ENCODE measurements around the gene DLGAP1.
A peak's percentile ranks its signal among the peaks of the same experiment; 100 is the strongest.
"Not testable (repeated sequence)": the region's sequence is repeated elsewhere in the genome, so short reads cannot be mapped to it uniquely, and the experiment has no call there.

The DLGAP1 gene

DNA sequence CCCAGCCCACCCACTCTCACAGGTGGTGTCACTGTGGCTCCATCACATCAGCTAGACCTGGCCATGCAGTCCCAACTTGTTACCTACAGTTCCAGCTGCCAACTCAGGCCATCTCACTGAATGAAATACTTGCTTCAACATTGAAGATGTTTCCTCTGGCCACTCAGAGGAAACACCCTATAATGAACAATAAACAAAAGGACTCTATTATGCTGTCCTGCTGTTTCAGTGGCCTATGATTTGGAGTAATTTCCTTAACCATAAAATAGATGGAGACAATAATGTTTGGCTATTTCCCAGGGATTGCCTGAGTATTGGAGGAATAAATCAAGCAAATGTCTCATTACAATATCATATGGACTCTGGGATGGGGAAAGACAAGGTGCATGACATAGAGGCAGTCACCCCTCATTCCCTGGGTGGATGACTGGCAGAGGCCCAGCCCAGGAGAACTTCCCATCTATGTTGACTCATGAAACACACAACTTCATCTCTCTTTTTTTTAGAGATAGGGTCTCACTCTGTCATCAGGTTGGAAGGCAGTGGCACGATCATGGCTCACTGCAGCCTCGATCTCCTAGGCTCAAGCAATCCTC lies 870.7 kb downstream of the DLGAP1 start:
- Histone ChIP-seq H3K9me3 (ENCODE audit: severe bottlenecking) (peaks cover 2% of the 10 kb centered on the region), H3K36me3 (ENCODE audit: low read depth) (no peaks in the 10 kb centered on the region), H3K4me1 (ENCODE audit: insufficient read depth, poor library complexity, severe bottlenecking) (peaks cover 13% of the 10 kb centered on the region), H3K27ac (ENCODE audit: poor library complexity, severe bottlenecking) (no peak overlapping the region), H3K4me3 (ENCODE audit: severe bottlenecking) (no peak overlapping the region), H3K27me3 (ENCODE audit: insufficient read depth, poor library complexity, severe bottlenecking) (no peaks in the 10 kb centered on the region)
- TF ChIP-seq, protein P1, sequence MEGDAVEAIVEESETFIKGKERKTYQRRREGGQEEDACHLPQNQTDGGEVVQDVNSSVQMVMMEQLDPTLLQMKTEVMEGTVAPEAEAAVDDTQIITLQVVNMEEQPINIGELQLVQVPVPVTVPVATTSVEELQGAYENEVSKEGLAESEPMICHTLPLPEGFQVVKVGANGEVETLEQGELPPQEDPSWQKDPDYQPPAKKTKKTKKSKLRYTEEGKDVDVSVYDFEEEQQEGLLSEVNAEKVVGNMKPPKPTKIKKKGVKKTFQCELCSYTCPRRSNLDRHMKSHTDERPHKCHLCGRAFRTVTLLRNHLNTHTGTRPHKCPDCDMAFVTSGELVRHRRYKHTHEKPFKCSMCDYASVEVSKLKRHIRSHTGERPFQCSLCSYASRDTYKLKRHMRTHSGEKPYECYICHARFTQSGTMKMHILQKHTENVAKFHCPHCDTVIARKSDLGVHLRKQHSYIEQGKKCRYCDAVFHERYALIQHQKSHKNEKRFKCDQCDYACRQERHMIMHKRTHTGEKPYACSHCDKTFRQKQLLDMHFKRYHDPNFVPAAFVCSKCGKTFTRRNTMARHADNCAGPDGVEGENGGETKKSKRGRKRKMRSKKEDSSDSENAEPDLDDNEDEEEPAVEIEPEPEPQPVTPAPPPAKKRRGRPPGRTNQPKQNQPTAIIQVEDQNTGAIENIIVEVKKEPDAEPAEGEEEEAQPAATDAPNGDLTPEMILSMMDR (IDR thresholded peaks at IDR 0.05; ENCODE audit: poor library complexity, severe bottlenecking), result no peak
- DNase-seq (ENCODE audit: low spot score) (no peak), ATAC-seq (ENCODE audit: low read depth) (no peak)

DNA sequence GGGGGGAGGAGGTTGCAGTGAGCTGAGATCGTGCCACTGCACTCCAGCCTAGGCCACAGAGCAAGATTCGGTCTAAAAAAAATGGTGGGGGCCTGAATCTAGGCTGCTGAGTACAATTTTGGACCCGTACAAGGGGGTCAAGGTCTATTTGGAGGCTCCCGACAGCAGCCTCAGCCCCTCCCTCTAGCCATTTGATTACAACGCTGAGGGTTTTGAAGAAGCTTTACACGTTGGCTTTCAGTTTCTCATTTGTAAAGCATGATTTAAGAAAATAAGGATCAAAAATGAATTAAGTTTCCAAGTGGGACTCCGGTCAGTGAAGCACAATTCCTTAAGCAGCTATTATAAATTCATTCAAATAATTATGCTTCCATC lies 871.2 kb downstream of the DLGAP1 start:
- peak overlapping the region; percentile 9 for H3K27ac ChIP-seq (ENCODE audit: poor library complexity, severe bottlenecking)

DNA sequence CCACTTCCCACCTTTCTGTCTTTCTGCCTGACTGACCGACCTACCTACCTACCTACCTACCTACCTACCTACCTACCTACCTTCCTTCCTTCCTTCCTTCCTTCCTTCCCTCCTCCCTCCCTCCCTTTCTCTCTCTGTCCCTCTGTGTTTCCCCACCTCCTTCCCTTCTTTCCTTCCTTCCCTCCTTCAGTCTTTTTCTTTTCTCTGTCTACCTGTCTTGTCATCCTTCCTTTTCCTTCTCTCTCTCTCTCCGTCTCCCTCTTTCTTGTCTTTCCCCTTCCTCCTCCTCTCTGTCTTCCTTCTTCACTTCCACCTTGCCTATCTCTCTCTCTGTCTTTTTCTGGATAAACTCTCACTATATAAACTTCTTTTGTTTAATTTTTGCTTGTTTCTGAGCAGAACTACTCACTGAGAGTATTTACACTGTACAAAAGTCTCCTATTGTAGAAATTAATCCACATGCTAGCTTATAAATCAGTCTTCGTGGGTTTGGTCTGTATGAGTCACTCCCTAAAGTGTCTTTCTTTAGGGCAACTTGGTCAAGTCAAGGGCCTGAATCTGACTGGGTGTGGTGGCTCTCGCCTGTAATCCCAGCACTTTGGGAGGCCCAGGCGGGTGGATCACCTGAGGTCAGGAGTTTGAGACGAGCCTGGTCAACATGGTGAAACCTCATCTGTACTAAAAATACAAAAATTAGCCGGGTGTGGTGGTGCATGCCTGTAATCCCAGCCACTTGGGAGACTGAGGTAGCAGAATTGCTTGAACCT lies 871.8 kb downstream of the DLGAP1 start:
- ATAC-seq (ENCODE audit: low read depth), result 0 out of 3 replicates have a peak, but pooled peaks have one; percentile 17
- not testable (repeated sequence) for H3K4me3 ChIP-seq (ENCODE audit: severe bottlenecking); DNase-seq (ENCODE audit: low spot score); H3K36me3 ChIP-seq (ENCODE audit: low read depth); H3K27me3 ChIP-seq (ENCODE audit: insufficient read depth, poor library complexity, severe bottlenecking); H3K9me3 ChIP-seq (ENCODE audit: severe bottlenecking)
- peak overlapping the region; percentile 9 for H3K27ac ChIP-seq (ENCODE audit: poor library complexity, severe bottlenecking)
- peaks cover 14% of the 10 kb centered on the region for H3K4me1 ChIP-seq (ENCODE audit: insufficient read depth, poor library complexity, severe bottlenecking)

More for the DNA sequence above, 871.2 kb downstream of the DLGAP1 start:
- ATAC-seq (ENCODE audit: low read depth) (no peak), DNase-seq (ENCODE audit: low spot score) (no peak)
- Histone ChIP-seq H3K9me3 (ENCODE audit: severe bottlenecking) (peaks cover 2% of the 10 kb centered on the region), H3K36me3 (ENCODE audit: low read depth) (no peaks in the 10 kb centered on the region), H3K4me3 (ENCODE audit: severe bottlenecking) (no peak overlapping the region), H3K27me3 (ENCODE audit: insufficient read depth, poor library complexity, severe bottlenecking) (no peaks in the 10 kb centered on the region), H3K4me1 (ENCODE audit: insufficient read depth, poor library complexity, severe bottlenecking) (peaks cover 14% of the 10 kb centered on the region)
- TF ChIP-seq, protein P1 (IDR thresholded peaks at IDR 0.05; ENCODE audit: poor library complexity, severe bottlenecking), result no peak

DNA sequence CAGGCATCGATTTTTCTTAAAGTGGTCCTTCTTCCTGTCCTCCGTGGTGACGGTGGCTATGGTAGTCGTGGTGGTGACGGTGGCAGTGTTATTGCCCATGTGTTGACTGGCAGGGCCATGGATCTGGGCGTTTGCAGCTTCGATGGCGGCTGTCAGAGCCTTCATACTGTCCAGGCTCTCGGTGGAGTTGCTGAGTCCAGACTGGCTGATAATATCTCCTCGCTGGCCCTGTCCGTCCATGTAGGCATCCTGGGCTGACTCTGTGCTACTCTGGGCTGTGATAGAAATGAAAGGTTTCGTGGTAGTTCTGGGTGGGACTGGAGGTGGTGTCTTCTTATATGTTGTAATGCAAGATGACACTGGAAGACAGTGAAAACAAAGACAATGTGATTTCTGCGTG lies 873.2 kb downstream of the DLGAP1 start:
- TF ChIP-seq, protein P1 (IDR thresholded peaks at IDR 0.05; ENCODE audit: poor library complexity, severe bottlenecking), result no peak
- Histone ChIP-seq H3K27ac (ENCODE audit: poor library complexity, severe bottlenecking) (no peak overlapping the region), H3K9me3 (ENCODE audit: severe bottlenecking) (peaks cover 2% of the 10 kb centered on the region), H3K27me3 (ENCODE audit: insufficient read depth, poor library complexity, severe bottlenecking) (no peaks in the 10 kb centered on the region), H3K36me3 (ENCODE audit: low read depth) (no peaks in the 10 kb centered on the region), H3K4me3 (ENCODE audit: severe bottlenecking) (no peak overlapping the region), H3K4me1 (ENCODE audit: insufficient read depth, poor library complexity, severe bottlenecking) (peaks cover 14% of the 10 kb centered on the region)
- DNase-seq (ENCODE audit: low spot score) (no peak), ATAC-seq (ENCODE audit: low read depth) (no peak)

DNA sequence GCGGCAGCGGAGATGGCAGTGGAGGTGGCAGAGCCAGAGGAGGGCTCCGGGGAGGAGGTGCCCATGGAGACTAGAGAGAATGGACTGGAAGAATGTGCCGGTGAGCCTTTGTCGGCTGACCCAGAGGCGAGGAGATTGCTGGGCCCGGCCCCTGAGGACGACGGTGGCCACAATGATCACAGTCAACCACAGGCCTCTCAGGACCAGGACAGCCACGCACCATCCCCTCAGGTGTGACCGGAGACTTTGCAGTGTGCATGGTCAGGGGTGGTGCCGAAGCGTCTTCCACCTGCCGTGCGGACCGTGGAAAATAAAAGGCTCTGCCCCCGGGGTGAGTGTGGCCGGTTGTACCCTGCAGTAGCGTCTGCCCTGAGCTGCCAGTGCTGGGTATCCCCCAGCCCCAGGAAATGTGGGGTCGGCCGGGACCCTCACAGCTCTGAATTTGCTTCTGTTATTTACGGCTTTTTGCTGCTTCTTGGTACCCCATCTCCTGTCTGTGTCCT lies 874.5 kb downstream of the DLGAP1 start:
- not testable (repeated sequence) for DNase-seq (ENCODE audit: low spot score); H3K27me3 ChIP-seq (ENCODE audit: insufficient read depth, poor library complexity, severe bottlenecking); H3K27ac ChIP-seq (ENCODE audit: poor library complexity, severe bottlenecking); H3K4me3 ChIP-seq (ENCODE audit: severe bottlenecking); ATAC-seq (ENCODE audit: low read depth); H3K36me3 ChIP-seq (ENCODE audit: low read depth); H3K9me3 ChIP-seq (ENCODE audit: severe bottlenecking)
- H3K4me1 ChIP-seq (ENCODE audit: insufficient read depth, poor library complexity, severe bottlenecking), result peaks cover 14% of the 10 kb centered on the region

All from RWPE2 (cell line).